Spinal cord (tissue), 10 donors: ENCODE results near the gene DOC2B. TPM values are rescaled to one million over a fixed set of nuclear protein-coding genes. Genes with fewer than 3 reads are reported as not detected.
A peak's percentile ranks its signal among the peaks of the same experiment; 100 is the strongest.

Experiments
- DNase-seq, 6 donors: peaks; one replicate each; pipeline versions ENCODE4 v3.0.0 to v3.0.0-alpha.2; 2013 to 2015; ENCODE audit warnings: low spot score in 6 of 6, low read depth in 4 of 6
- H3K27ac ChIP-seq: one replicate; pipeline ENCODE4 v1.5.1; 2013; ENCODE audit warnings: low read depth, low read length, control low read depth
- H3K27me3 ChIP-seq: one replicate; pipeline ENCODE4 v1.6.1; 2013; ENCODE audit warnings: low read length; ENCODE audit not compliant: control insufficient read depth, insufficient read depth
- H3K36me3 ChIP-seq: one replicate; pipeline ENCODE4 v1.6.1; 2013; ENCODE audit warnings: low read length; ENCODE audit not compliant: control insufficient read depth, insufficient read depth
- H3K4me1 ChIP-seq: one replicate; pipeline ENCODE4 v1.6.1; 2013; ENCODE audit warnings: low read length; ENCODE audit not compliant: control insufficient read depth, insufficient read depth
- H3K4me3 ChIP-seq: one replicate; pipeline ENCODE4 v1.5.1; 2013; ENCODE audit warnings: low read depth, low read length, control low read depth
- H3K9me3 ChIP-seq: one replicate; pipeline ENCODE4 v1.6.1; 2013; ENCODE audit warnings: low read length; ENCODE audit not compliant: control insufficient read depth, insufficient read depth
- WGBS: methylation state at CpG from one replicate; pipeline ENCODE4 v1.1.5; 2013; ENCODE audit warnings: missing lambda C conversion rate; ENCODE audit not compliant: insufficient coverage; 5-methylcytosine and 5-hydroxymethylcytosine counted together
- polyA plus RNA-seq, 2 donors: library from polyadenylated mRNA; unstranded; fragments of 120-200 nt; gene quantifications; one replicate each; pipeline ENCODE4 v1.2.1, GENCODE V29; 2013; ENCODE audit not compliant: insufficient read length in 2 of 2
- total RNA-seq, 2 donors: library from RNA; depleted of rRNA in 1 of 2; stranded (reverse); fragments of 120-200 nt in 1 of 2; fragments of >200 nt in 1 of 2; gene quantifications; one replicate each; pipeline versions ENCODE4 v1.2.3 to v1.2.4, GENCODE V29; 2013 to 2014
- donor health status: healthy.

DOC2B gene
- total and polyA plus RNA-seq, 4 donors = 11.5 to 60.9 (median 41.0) TPM

DNA sequence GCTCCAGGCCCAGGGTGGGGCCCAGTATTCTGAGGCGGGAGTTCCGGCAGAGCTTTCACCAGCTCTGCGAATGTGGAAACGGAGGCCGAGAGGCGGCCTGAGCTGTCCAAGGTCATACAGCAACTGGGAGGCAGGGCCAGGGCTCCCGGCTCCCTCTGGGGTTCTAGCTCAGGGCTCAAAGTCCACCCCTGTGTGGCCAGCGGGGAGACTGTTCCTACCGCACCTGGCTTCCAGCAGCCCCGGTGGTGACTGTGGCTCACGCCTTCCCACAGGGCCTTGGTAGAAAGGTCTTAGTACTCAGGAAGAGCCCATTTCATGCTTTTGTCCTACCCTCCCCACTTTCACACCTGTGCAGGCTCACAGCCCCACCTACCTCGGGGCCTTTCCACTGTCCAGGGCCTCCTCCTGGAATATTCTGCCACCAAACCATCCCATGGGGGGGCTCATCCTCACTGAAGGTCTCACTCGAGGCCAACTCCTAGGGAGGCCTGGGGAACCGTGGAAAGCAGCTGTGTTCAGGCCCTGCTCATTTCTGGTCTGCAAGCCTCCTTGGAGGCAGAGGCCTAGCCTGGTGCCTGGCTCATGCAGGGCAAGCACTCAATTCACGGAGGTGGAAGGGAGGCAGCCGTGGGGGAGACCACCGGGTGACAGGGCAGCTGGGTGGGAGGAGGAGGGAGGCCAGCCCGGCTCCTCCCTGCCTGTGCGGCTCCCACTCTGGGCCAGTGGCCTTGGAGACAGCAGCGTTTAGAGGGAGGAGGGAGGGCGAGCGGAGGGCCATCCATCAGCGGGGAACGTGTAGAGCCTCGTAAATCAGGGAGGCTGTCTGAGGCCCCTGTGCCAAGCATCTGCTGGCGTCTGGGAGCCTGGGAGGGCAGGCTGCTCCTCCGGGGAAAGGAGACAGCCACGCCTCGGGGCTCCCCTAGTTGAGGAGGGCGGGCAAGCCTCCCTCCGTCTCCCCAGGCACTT lies 12.7 kb upstream of the DOC2B start:
- Histone ChIP-seq H3K27ac (peak overlapping the region; percentile 52), H3K4me3 (no peak overlapping the region), H3K36me3 (no peaks in the 10 kb centered on the region), H3K9me3 (no peaks in the 10 kb centered on the region), H3K4me1 (peaks cover 20% of the 10 kb centered on the region), H3K27me3 (peaks cover 2% of the 10 kb centered on the region)
- WGBS = 51% methylated on average over 27 of the region's 31 CpGs
- peak in 4 of 6 donors; percentile 56 to 91 (median 70) for DNase-seq

DNA sequence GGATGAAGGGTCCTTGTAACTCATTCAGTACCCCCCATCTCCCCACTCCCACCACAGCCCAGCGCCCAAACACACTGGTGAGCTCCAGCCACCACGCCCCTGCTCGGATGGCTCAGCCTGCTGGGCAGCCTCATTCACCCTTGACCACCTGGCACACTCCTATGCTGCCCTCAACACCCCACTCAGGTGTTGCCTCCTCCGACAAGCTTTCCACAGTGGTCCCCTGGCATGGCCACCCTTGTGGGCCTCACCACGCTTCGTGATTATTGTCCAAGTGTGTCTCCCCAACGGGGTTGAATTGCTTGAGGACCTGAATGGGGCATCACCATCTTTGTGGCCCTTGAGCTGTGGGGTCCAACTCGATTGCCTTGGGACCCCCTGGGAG lies 12.0 kb upstream of the DOC2B start:
- Histone ChIP-seq H3K9me3 (no peaks in the 10 kb centered on the region), H3K4me3 (no peak overlapping the region), H3K27ac (no peak overlapping the region), H3K27me3 (peaks cover 2% of the 10 kb centered on the region), H3K4me1 (peaks cover 19% of the 10 kb centered on the region), H3K36me3 (no peaks in the 10 kb centered on the region)
- WGBS = 94% methylated on average over 8 of the region's 8 CpGs
- DNase-seq = no peak

DNA sequence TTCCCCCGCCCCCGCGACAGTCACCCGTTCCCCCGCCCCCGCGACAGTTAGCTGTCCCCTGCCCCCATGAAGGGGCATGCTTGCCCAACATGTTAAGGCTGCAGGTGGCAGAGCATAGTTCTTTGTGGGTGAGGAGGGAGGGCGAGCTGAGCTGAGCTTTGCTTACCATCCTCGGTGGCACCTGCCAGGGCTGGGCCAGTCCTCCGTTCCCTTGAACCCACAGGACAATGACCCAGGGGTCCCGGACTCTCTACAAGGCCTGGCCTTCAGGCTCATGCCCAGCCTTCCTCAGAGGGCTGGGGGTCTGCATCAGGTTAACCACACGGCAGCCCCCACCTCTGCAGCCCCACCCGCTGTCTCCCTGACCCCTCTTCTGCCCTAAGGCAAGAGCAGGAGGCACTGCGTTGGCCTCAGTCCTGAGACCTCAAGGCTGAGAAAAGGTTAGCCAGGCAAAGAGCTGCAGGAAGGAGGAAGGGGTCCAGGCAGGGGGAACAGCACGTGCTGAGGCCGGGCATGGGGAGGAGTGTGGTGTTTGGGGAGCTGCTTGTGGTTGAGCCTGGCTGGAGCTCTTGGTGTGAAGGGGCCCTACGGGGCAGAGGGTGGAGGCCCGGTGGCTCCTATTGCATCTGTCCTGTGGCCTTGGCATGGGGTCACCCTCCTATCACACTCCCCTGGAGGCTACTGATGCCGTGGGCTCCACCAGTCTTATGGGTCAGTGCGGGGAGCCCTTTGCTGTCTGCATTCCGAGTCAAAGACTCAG lies 11.4 kb upstream of the DOC2B start:
- DNase-seq = no peak
- Histone ChIP-seq H3K4me1 (peaks cover 19% of the 10 kb centered on the region), H3K9me3 (no peaks in the 10 kb centered on the region), H3K4me3 (no peak overlapping the region), H3K36me3 (no peaks in the 10 kb centered on the region), H3K27ac (no peak overlapping the region), H3K27me3 (peaks cover 2% of the 10 kb centered on the region)
- WGBS = 98% methylated on average over 15 of the region's 21 CpGs

GRCh38 chr17:189444-189843 lies 8.0 kb upstream of the DOC2B start:
- Histone ChIP-seq H3K4me3 (no peak overlapping the region), H3K27me3 (no peaks in the 10 kb centered on the region), H3K36me3 (no peaks in the 10 kb centered on the region), H3K4me1 (peaks cover 14% of the 10 kb centered on the region), H3K27ac (no peak overlapping the region), H3K9me3 (no peaks in the 10 kb centered on the region)
- WGBS = 97% methylated on average over 6 of the region's 7 CpGs
- no peak for DNase-seq

- H3K4me1 ChIP-seq = peaks cover 11% of the 10 kb centered on the region
- no peak overlapping the region for H3K4me3 ChIP-seq
- WGBS = no CpG with 5 or more reads among the region's 2 CpGs
- H3K27ac ChIP-seq = no peak overlapping the region
- DNase-seq = no peak
- no peaks in the 10 kb centered on the region for H3K9me3 ChIP-seq
- no peaks in the 10 kb centered on the region for H3K36me3 ChIP-seq
- peaks cover under 1% of the 10 kb centered on the region for H3K27me3 ChIP-seq
These were observed 5.7 kb upstream of the DOC2B start for GRCh38 chr17:187130-187529.

DNA sequence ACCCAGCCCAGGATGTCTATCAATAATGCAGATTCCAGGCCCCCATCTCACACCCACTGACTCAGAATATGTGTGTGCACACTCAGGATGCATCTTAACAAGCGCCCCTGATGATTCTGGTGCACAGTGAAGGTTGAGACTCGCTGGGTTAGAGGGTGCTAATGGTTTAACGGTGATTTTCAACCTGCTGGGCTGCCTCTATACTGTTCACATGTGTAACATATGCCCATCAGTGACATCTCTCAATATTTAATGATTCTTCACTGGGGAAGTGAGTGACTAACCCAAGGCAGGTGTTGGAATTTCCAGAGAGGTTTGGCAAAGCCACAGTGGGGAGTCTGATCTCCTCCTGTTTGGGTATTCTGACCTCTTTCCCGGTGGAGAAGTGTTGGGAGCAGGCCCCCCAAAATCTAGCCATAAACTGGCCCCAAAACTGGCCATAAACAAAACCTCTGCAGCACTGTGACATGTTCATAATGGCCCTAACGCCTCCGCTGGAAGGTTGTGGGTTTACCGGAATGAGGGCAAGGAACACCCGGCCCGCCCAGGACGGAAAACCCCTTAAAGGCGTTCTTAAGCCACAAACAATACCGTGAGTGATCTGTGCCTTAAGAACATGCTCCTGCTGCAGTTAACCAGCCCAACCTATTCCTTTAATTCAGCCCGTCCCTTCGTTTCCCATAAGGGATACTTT lies 4.1 kb upstream of the DOC2B start:
- H3K9me3 ChIP-seq = no peaks in the 10 kb centered on the region
- H3K36me3 ChIP-seq = no peaks in the 10 kb centered on the region
- no peak for DNase-seq
- H3K27ac ChIP-seq = no peak overlapping the region
- no peak overlapping the region for H3K4me3 ChIP-seq
- H3K4me1 ChIP-seq = peaks cover 16% of the 10 kb centered on the region
- peaks cover 5% of the 10 kb centered on the region for H3K27me3 ChIP-seq
- WGBS = 69% methylated on average over 7 of the region's 14 CpGs

DNA sequence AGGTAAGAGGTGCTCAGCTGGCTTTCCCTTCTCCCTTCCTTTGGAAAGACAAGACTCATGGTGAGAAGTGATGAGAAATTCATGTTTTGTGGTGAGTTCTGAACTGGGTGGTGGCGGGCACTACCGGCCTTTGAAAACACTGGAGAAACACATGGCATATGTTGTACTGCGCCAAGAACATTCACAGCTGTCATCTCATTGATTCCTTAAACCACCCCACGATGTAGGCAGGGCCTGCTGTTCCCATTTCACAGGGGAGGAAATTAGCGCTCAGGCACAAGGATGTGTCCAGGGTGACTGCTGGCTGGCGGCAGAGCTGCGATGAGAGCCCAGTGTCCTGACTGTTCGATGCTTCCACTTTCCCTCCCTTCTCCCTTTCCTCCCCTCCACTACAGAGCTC lies 1.6 kb upstream of the DOC2B start:
- no peak overlapping the region for H3K27ac ChIP-seq
- DNase-seq = no peak
- peaks cover 34% of the 10 kb centered on the region for H3K4me1 ChIP-seq
- H3K36me3 ChIP-seq = peaks cover 7% of the 10 kb centered on the region
- H3K27me3 ChIP-seq = peaks cover 11% of the 10 kb centered on the region
- no peaks in the 10 kb centered on the region for H3K9me3 ChIP-seq
- H3K4me3 ChIP-seq = no peak overlapping the region
- no CpG with 5 or more reads among the region's 8 CpGs for WGBS

DNA sequence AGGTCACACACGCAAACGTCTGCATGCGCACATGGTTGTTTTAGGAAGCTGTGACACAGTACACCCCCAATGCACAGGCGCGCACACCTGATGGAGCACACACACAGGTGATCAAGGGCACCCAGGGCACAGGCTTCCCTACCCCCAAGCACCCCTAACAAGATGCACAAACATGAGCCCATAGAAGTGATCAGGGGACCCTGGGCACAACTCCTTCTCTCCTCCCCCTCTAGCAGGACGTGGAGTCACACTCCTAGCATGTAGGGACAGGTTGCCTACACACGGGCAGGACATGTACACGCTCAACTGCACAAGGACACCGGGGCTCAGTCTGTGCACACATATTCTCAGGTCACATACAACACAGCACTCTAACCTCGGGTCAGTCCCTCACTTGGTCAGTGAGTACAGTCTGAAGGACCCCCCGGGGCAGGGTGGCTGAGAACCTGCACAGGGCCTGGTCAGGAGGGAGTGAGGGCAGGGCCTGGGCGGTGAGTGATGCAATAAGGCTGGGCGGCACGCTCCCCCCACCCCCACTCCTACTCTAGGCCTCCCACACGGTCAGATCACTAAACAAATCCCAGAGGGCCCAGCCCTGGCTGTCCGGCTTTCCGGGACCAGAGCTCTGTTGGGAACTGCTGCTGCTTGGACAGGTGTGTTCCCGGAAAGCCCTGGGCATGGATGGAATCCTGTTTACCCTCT lies 751 bp upstream of the DOC2B start:
- Histone ChIP-seq H3K4me3 (no peak overlapping the region), H3K4me1 (peaks cover 37% of the 10 kb centered on the region), H3K27me3 (peaks cover 11% of the 10 kb centered on the region), H3K9me3 (no peaks in the 10 kb centered on the region), H3K27ac (no peak overlapping the region), H3K36me3 (peaks cover 7% of the 10 kb centered on the region)
- WGBS = 51% methylated on average over 8 of the region's 18 CpGs
- DNase-seq = no peak
